Temporal lobe (tissue), 2 donors: ENCODE results near the gene XIAP. TPM values are rescaled to one million over a fixed set of nuclear protein-coding genes. Genes with fewer than 3 reads are reported as not detected.

ENCODE experiments used
- small RNA-seq: library from RNA; depleted of rRNA; stranded (forward); fragments of <200 nt; gene quantifications from one replicate; pipeline ENCODE3, GENCODE V24; 2014; ENCODE audit warnings: low replicate concordance
- total RNA-seq: library from RNA; depleted of rRNA; stranded (reverse); fragments of >200 nt; gene quantifications from one replicate; pipeline ENCODE4 v1.2.3, GENCODE V29; 2014

XIAP gene
- total RNA-seq, 1 donor from 2014 or later, result 71.5 TPM

Small RNA genes within 50 kb of the gene (small RNA-seq; reads per million reads assigned to genes)
- gene RF00019 (not detected), gene RN7SL190P (not detected), gene RNU6-122P (not detected)

Other genes starting within 250 kb of the XIAP start
- gene THOC2, start 127.0 kb upstream of the XIAP start, total RNA-seq, result 72.3 TPM
- 101 TPM for gene STAG2, start 101.7 kb downstream of the XIAP start, total RNA-seq